Stimulated activated CD4-positive, alpha-beta T cell treated with anti-CD3 and anti-CD28 coated beads, TNF-alpha, amount 100 ng/mL, for 4 hours (primary cell): ENCODE measurements around the gene DUSP3.

Experiments used
- DNase-seq, 3 experiments: peaks; one replicate each; pipeline ENCODE4 v3.0.0-alpha.2; 2020; ENCODE audit warnings: low read depth in 3 of 3

Gene DUSP3

GRCh38 chr17:43768943-43769342, 9.8 kb downstream of the DUSP3 start:
- no peak for DNase-seq

GRCh38 chr17:43768382-43768781, 10.4 kb downstream of the DUSP3 start:
- DNase-seq = no peak

- no peak for DNase-seq
These were observed 11.1 kb downstream of the DUSP3 start for GRCh38 chr17:43767713-43768059.

GRCh38 chr17:43767053-43767712, 11.6 kb downstream of the DUSP3 start:
- DNase-seq = no peak

- DNase-seq = peak in 2 of 3 experiments; percentile 17 to 26
These were observed 12.2 kb downstream of the DUSP3 start for GRCh38 chr17:43766413-43767052.

- DNase-seq = peak; percentile 72 to 83 (median 80)
These were observed 18.4 kb downstream of the DUSP3 start for GRCh38 chr17:43760254-43760852.

- DNase-seq = no peak
These were observed 18.9 kb downstream of the DUSP3 start for GRCh38 chr17:43759836-43760235.

GRCh38 chr17:43758497-43759174, 20.1 kb downstream of the DUSP3 start, which contains the start of gene SOST:
SOST (minus strand) TSS chr17:43758791; CDS start chr17:43758741, 50 bp downstream.
- no peak for DNase-seq

GRCh38 chr17:43758086-43758485, 20.7 kb downstream of the DUSP3 start:
- no peak for DNase-seq

GRCh38 chr17:43757171-43757660, 21.6 kb downstream of the DUSP3 start:
- no peak for DNase-seq

- DNase-seq = no peak
These were observed 22.6 kb downstream of the DUSP3 start for GRCh38 chr17:43756201-43756600.

- no peak for DNase-seq
These were observed 23.3 kb downstream of the DUSP3 start for GRCh38 chr17:43755389-43755875.

- no peak for DNase-seq
These were observed 23.8 kb downstream of the DUSP3 start for GRCh38 chr17:43754947-43755346.

- DNase-seq = no peak
These were observed 25.2 kb downstream of the DUSP3 start for GRCh38 chr17:43753493-43754129.

- DNase-seq = no peak
These were observed 28.6 kb downstream of the DUSP3 start for GRCh38 chr17:43750153-43750552.

GRCh38 chr17:43745541-43745940, 33.2 kb downstream of the DUSP3 start:
- no peak for DNase-seq

GRCh38 chr17:43741636-43742035, 37.1 kb downstream of the DUSP3 start:
- DNase-seq = no peak

- DNase-seq = no peak
These were observed 38.2 kb downstream of the DUSP3 start for GRCh38 chr17:43740541-43740940.

GRCh38 chr17:43737722-43738121, 41.1 kb downstream of the DUSP3 start:
- no peak for DNase-seq

- DNase-seq = no peak
These were observed 42.4 kb downstream of the DUSP3 start for GRCh38 chr17:43736389-43736788.

- DNase-seq = no peak
These were observed 44.4 kb downstream of the DUSP3 start for GRCh38 chr17:43734376-43734775.

- no peak for DNase-seq
These were observed 44.8 kb downstream of the DUSP3 start for GRCh38 chr17:43733956-43734355.
